ENCODE measurements around the gene FGR.

DNA sequence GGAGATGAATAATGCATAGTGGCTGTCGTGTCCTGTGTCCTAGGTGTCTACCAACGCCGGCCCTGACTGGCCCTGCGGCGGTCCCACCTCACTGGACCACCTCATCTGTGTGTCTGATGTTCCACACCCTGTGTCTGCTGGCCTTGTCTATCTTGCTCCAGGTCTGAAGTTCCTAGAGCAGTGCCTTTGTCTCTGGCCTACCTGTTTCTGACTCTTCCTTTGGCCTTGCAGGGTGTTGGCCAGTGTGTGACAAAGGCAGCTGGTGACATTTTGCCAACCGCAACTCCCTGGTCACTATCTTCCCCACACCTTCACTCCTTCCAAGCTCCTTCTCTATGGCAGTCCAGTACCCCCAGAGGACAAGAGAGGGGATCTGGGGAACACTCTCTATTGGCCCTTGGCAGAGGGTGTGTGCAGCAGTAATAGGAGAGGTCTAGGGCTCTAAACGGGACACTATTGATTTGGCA lies 29.7 kb downstream of the FGR start:
- TF ChIP-seq, protein P1, sequence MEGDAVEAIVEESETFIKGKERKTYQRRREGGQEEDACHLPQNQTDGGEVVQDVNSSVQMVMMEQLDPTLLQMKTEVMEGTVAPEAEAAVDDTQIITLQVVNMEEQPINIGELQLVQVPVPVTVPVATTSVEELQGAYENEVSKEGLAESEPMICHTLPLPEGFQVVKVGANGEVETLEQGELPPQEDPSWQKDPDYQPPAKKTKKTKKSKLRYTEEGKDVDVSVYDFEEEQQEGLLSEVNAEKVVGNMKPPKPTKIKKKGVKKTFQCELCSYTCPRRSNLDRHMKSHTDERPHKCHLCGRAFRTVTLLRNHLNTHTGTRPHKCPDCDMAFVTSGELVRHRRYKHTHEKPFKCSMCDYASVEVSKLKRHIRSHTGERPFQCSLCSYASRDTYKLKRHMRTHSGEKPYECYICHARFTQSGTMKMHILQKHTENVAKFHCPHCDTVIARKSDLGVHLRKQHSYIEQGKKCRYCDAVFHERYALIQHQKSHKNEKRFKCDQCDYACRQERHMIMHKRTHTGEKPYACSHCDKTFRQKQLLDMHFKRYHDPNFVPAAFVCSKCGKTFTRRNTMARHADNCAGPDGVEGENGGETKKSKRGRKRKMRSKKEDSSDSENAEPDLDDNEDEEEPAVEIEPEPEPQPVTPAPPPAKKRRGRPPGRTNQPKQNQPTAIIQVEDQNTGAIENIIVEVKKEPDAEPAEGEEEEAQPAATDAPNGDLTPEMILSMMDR (conservative IDR thresholded peaks at IDR 0.05): no peak
- no peak for TF ChIP-seq ZFX (IDR thresholded peaks at IDR 0.05)
